ENCODE results near the gene ZNF514. TPM values are rescaled to one million over a fixed set of nuclear protein-coding genes. Genes with fewer than 3 reads are reported as not detected.

Gene ZNF514
- total RNA-seq, 2 experiments from 2014 or later: 4.7 to 6.3 TPM

DNA sequence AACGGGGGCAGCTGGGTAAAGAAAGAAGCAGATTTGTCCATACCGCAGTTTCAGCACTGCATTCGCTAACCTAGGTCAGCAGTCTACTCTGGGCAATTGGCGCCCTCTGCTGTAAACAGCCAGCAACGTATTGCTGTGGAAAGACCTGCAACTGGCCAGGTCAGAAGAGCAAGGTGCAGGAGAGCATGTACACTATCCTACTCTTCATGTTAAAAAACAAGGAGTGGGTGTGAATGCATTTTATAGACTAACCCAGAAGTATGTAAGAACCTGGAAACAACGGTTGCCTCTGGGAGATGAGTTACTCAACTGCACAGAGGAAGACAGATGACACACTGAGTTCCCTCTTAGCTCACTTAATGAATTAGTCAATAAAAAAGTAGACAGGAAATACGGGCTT lies 44.2 kb downstream of the ZNF514 start:
- no peaks in the 10 kb centered on the region for H3K9me3 Mint-ChIP-seq
- Histone ChIP-seq H3K27me3 (ENCODE audit: control insufficient read depth in 1 of 2, insufficient read depth in 2 of 2, low read length in 2 of 2) (no peaks in the 10 kb centered on the region), H3K4me3 (ENCODE audit: low read length) (no peak overlapping the region), H3K9me3 (ENCODE audit: control insufficient read depth in 1 of 2, insufficient read depth in 1 of 2, low read length in 2 of 2) (no peaks in the 10 kb centered on the region), H3K27ac (ENCODE audit: low read depth in 1 of 2, low read length in 2 of 2) (no peak overlapping the region), H3K4me1 (ENCODE audit: insufficient read depth, low read length) (peaks cover 27% of the 10 kb centered on the region), H3K36me3 (ENCODE audit: insufficient read depth, low read length) (peaks cover 46% of the 10 kb centered on the region)
- intact Hi-C loops (cut with DNase I, micrococcal nuclease): loop anchor here (1.0 to 5.0 kb wide), 6 partner anchors 35 to 243 kb away; partner anchors contain the start of gene TEKT4 (in 1 of the 2)
- ChIA-PET POLR2A (interaction anchor here (0.7 to 3.3 kb wide), 9 partner anchors 35 to 93 kb away, joined by 4 to 34 read pairs (median 6); partner anchors contain the start of genes MAL and ZNF514), CTCF (interaction anchor here (0.6 to 4.5 kb wide), 14 partner anchors 10 to 159 kb away, joined by 3 to 85 read pairs (median 4); partner anchors contain the start of gene MAL)
- DNase-seq (peak; percentile 59 to 87 (median 71)), ATAC-seq (ENCODE audit: poor library complexity) (peak; percentile 99)
- peaks cover 46% of the 10 kb centered on the region for H3K4me1 Mint-ChIP-seq (ENCODE audit: low read depth)
- peak overlapping the region; percentile 36 for H3K4me3 Mint-ChIP-seq
- peak overlapping the region; percentile 45 for H3K27ac Mint-ChIP-seq
- H3K27me3 Mint-ChIP-seq: no peaks in the 10 kb centered on the region
- TF ChIP-seq, protein P1, sequence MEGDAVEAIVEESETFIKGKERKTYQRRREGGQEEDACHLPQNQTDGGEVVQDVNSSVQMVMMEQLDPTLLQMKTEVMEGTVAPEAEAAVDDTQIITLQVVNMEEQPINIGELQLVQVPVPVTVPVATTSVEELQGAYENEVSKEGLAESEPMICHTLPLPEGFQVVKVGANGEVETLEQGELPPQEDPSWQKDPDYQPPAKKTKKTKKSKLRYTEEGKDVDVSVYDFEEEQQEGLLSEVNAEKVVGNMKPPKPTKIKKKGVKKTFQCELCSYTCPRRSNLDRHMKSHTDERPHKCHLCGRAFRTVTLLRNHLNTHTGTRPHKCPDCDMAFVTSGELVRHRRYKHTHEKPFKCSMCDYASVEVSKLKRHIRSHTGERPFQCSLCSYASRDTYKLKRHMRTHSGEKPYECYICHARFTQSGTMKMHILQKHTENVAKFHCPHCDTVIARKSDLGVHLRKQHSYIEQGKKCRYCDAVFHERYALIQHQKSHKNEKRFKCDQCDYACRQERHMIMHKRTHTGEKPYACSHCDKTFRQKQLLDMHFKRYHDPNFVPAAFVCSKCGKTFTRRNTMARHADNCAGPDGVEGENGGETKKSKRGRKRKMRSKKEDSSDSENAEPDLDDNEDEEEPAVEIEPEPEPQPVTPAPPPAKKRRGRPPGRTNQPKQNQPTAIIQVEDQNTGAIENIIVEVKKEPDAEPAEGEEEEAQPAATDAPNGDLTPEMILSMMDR (IDR thresholded peaks at IDR 0.05): peak; percentile 89
- H3K36me3 Mint-ChIP-seq (ENCODE audit: low read depth): peaks cover 71% of the 10 kb centered on the region

DNA sequence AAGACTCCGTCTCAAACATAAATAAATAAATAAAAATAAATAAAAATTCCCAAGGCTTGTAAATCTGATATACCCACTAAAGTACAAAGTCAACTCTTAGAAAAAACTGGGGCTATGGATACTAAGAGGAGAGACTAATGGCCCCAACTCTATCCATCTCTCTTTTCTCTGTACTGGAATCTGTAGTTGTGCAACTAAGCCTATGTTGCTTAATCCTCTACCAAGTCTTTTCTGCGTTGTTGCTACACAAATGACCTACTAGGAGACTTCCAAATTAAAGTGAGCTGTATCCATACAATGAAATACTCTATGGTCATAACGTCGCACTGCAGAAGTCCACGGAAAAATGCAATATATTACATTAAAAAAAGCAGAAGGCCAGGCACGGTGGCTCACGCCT lies 46.2 kb downstream of the ZNF514 start:
- no peak for ATAC-seq (ENCODE audit: poor library complexity)
- TF ChIP-seq, protein P1 (IDR thresholded peaks at IDR 0.05): no peak
- H3K27me3 ChIP-seq (ENCODE audit: control insufficient read depth in 1 of 2, insufficient read depth in 2 of 2, low read length in 2 of 2): no peaks in the 10 kb centered on the region
- intact Hi-C loops (cut with DNase I, micrococcal nuclease): loop anchor here in 1 of 2 experiments (2.0 kb wide), 1 partner anchor 31 kb away; no protein-coding TSS in a partner anchor
- H3K27me3 Mint-ChIP-seq: no peaks in the 10 kb centered on the region
- POLR2A ChIA-PET: interaction anchor here (3.3 kb wide), 1 partner anchor 91 kb away, joined by 34 read pairs; no protein-coding TSS in a partner anchor
- peaks cover 26% of the 10 kb centered on the region for H3K4me1 Mint-ChIP-seq (ENCODE audit: low read depth)
- H3K9me3 Mint-ChIP-seq: no peaks in the 10 kb centered on the region
- H3K36me3 ChIP-seq (ENCODE audit: insufficient read depth, low read length): peaks cover 65% of the 10 kb centered on the region
- H3K27ac ChIP-seq (ENCODE audit: low read depth in 1 of 2, low read length in 2 of 2): no peak overlapping the region
- no peaks in the 10 kb centered on the region for H3K9me3 ChIP-seq (ENCODE audit: control insufficient read depth in 1 of 2, insufficient read depth in 1 of 2, low read length in 2 of 2)
- DNase-seq: no peak
- H3K4me3 Mint-ChIP-seq: no peak overlapping the region
- H3K4me1 ChIP-seq (ENCODE audit: insufficient read depth, low read length): peaks cover 14% of the 10 kb centered on the region
- H3K4me3 ChIP-seq (ENCODE audit: low read length): no peak overlapping the region
- H3K27ac Mint-ChIP-seq: no peak overlapping the region
- peaks cover 78% of the 10 kb centered on the region for H3K36me3 Mint-ChIP-seq (ENCODE audit: low read depth)
- CTCF ChIA-PET: interaction anchor here (0.7 to 4.3 kb wide), 3 partner anchors 37 to 265 kb away, joined by 3 to 85 read pairs (median 4); partner anchors contain the start of gene MAL

DNA sequence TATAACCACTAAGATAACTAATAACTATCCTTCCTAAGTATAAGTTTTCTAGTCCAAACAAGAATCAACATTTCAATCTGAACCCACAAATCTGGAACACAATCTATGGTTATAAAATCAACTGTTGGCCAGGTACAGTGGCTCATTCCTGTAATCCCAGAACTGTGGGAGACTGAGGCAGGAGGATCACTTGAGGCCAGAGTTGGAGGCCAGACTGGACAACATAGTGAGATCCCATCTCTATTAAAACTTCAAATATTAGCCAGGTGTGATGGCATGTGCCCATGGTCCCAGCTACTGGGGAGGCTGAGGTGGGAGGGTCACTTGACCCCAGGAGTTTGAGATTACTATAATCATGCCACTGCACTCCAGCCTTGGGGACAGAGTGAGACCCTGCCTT lies 49.3 kb downstream of the ZNF514 start:
- Mint-ChIP-seq H3K36me3 (ENCODE audit: low read depth) (peaks cover 88% of the 10 kb centered on the region), H3K27ac (no peak overlapping the region), H3K4me1 (ENCODE audit: low read depth) (peaks cover 10% of the 10 kb centered on the region), H3K9me3 (no peaks in the 10 kb centered on the region), H3K4me3 (no peak overlapping the region), H3K27me3 (no peaks in the 10 kb centered on the region)
- Histone ChIP-seq H3K27ac (ENCODE audit: low read depth in 1 of 2, low read length in 2 of 2) (no peak overlapping the region), H3K4me1 (ENCODE audit: insufficient read depth, low read length) (peaks cover 7% of the 10 kb centered on the region), H3K4me3 (ENCODE audit: low read length) (no peak overlapping the region), H3K9me3 (ENCODE audit: control insufficient read depth in 1 of 2, insufficient read depth in 1 of 2, low read length in 2 of 2) (no peaks in the 10 kb centered on the region), H3K36me3 (ENCODE audit: insufficient read depth, low read length) (peaks cover 86% of the 10 kb centered on the region), H3K27me3 (ENCODE audit: control insufficient read depth in 1 of 2, insufficient read depth in 2 of 2, low read length in 2 of 2) (no peaks in the 10 kb centered on the region)
- TF ChIP-seq, protein P1 (IDR thresholded peaks at IDR 0.05): no peak
- intact Hi-C loops (cut with DNase I, micrococcal nuclease): no loop called here
- ATAC-seq (ENCODE audit: poor library complexity): no peak
- POLR2A ChIA-PET: no interaction called here
- CTCF ChIA-PET: interaction anchor here (1.4 kb wide), 1 partner anchor 88 kb away, joined by 3 read pairs; no protein-coding TSS in a partner anchor
- no peak for DNase-seq

All from CD4-positive, alpha-beta T cell (primary cell).